GM12878 (cell line): ENCODE results near the gene SLC7A10. TPM values are rescaled to one million over a fixed set of nuclear protein-coding genes. Genes with fewer than 3 reads are reported as not detected.

Experiments
- ATAC-seq: fragments of 200-7000 bp; cut with Tn5 transposase; 3 replicates; pipeline ENCODE4 v1.9.1; 2020; ENCODE audit warnings: mild to moderate bottlenecking, moderate library complexity
- BruUV-seq: library from RNA; stranded (reverse); fragments of 400-500 nt; replicated peaks from 2 replicates; lab custom pipeline; 2021; lab: Mats Ljungman, UMichigan
- CTCF ChIA-PET: fragments of 300-600 bp; sonication (Branson Sonifier 250); formaldehyde crosslinking; extraction: SDS; loops from one replicate; lab custom pipeline; 2021; ENCODE audit warnings: inconsistent platforms; lab: Yijun Ruan, JAX
- POLR2A ChIA-PET: fragments of 350-600 bp; formaldehyde crosslinking; extraction: SDS; loops from one replicate; lab custom pipeline; 2021; ENCODE audit warnings: inconsistent platforms; lab: Charles Lee
- RAD21 ChIA-PET: fragments of 300-600 bp; sonication (Branson Sonifier 250); formaldehyde crosslinking; loops from one replicate; lab custom pipeline; 2023; ENCODE audit warnings: antibody characterized with exemption; ENCODE audit not compliant: unreplicated experiment; lab: Charles Lee
- SMC1A ChIA-PET: fragments of 300-600 bp; sonication (Branson Sonifier 250); formaldehyde crosslinking; loops from one replicate; lab custom pipeline; 2023; ENCODE audit not compliant: unreplicated experiment, uncharacterized antibody; lab: Charles Lee
- DNase-seq: peaks from one replicate; pipeline ENCODE4 v3.0.0-alpha.2; 2011; ENCODE audit warnings: low read depth, low spot score
- FAIRE-seq: peaks from 3 replicates; lab custom pipeline; 2011; peaks lifted over from hg19 to GRCh38; lab: Jason Lieb, UNC
- H2AFZ ChIP-seq: 2 replicates; pipeline ENCODE4 v1.6.0; 2011; ENCODE audit warnings: low read depth, low read length, control low read depth; ENCODE audit not compliant: control insufficient read depth
- H3K27ac ChIP-seq: 2 replicates; pipeline ENCODE4 v1.5.1; 2011; ENCODE audit warnings: control low read depth; ENCODE audit not compliant: control insufficient read depth, insufficient read depth
- H3K27me3 ChIP-seq, 2 experiments: replicated peaks in 1 of 2; 2 replicates each; pipeline versions ENCODE4 v1.6.0 to v1.6.1; 2011; ENCODE audit warnings: low read length in 1 of 2; ENCODE audit not compliant: control insufficient read depth in 2 of 2, insufficient read depth in 2 of 2
- H3K36me3 ChIP-seq, 2 experiments: 2 replicates each; pipeline ENCODE4 v1.5.1; 2011; ENCODE audit warnings: low read length in 1 of 2; ENCODE audit not compliant: control insufficient read depth in 2 of 2, insufficient read depth in 2 of 2
- H3K4me1 ChIP-seq: 2 replicates; pipeline ENCODE4 v1.6.1; 2011; ENCODE audit warnings: mild to moderate bottlenecking, low read length, moderate library complexity, mixed read lengths; ENCODE audit not compliant: control insufficient read depth, insufficient read depth
- H3K4me2 ChIP-seq: 2 replicates; pipeline ENCODE4 v1.6.0; 2011; ENCODE audit warnings: control low read depth; ENCODE audit not compliant: control insufficient read depth, insufficient read depth
- H3K4me3 ChIP-seq: fragments of 200-600 bp; sonication (generic); 2 replicates; pipeline ENCODE4 v1.5.1; 2016
- H3K79me2 ChIP-seq: 2 replicates; pipeline ENCODE4 v1.6.0; 2011; ENCODE audit warnings: low read length; ENCODE audit not compliant: control insufficient read depth, insufficient read depth
- H3K9ac ChIP-seq: 2 replicates; pipeline ENCODE4 v1.8.0; 2011; ENCODE audit warnings: low read length, control low read depth, mixed read lengths; ENCODE audit not compliant: control insufficient read depth, insufficient read depth
- H3K9me3 ChIP-seq: replicated peaks from 3 replicates; pipeline ENCODE4 v1.5.1; 2011; ENCODE audit warnings: mild to moderate bottlenecking, low read length; ENCODE audit not compliant: control insufficient read depth, insufficient read depth
- H4K20me1 ChIP-seq: 2 replicates; pipeline ENCODE4 v1.6.0; 2011; ENCODE audit not compliant: control insufficient read depth, insufficient read depth
- CEBPB ChIP-seq, 2 experiments: fragments of 150-350 bp in 1 of 2; IDR thresholded peaks; 2 replicates each; pipeline ENCODE4 v1.6.1; 2012 to 2014; ENCODE audit warnings: low read depth in 2 of 2, low read length in 2 of 2, borderline replicate concordance in 1 of 2, inconsistent platforms in 1 of 2
- IRF3 ChIP-seq: fragments of 450-650 bp; IDR thresholded peaks from 2 replicates; pipeline ENCODE4 v1.6.1; 2014; ENCODE audit warnings: mild to moderate bottlenecking
- MTA2 ChIP-seq: fragments of 450-650 bp; IDR thresholded peaks from 2 replicates; pipeline ENCODE4 v1.6.1; 2016; ENCODE audit warnings: low read depth, mild to moderate bottlenecking, moderate library complexity
- MYB ChIP-seq: fragments of 150-350 bp; IDR thresholded peaks from 2 replicates; pipeline ENCODE4 v1.6.1; 2014; ENCODE audit warnings: mild to moderate bottlenecking, low read depth, low read length, borderline replicate concordance
- PAX5 ChIP-seq: IDR thresholded peaks from 2 replicates; pipeline ENCODE4 v1.6.1; 2011; ENCODE audit warnings: low read depth, low read length, borderline replicate concordance
- SPI1 ChIP-seq: IDR thresholded peaks from 2 replicates; pipeline ENCODE4 v1.6.1; 2011; ENCODE audit warnings: low read depth, mild to moderate bottlenecking, low read length, moderate library complexity, borderline replicate concordance; ENCODE audit not compliant: insufficient read depth
- SREBF1 ChIP-seq: IDR thresholded peaks from 2 replicates; pipeline ENCODE4 v1.6.1; 2012; ENCODE audit warnings: mild to moderate bottlenecking, low read length
- SUZ12 ChIP-seq: fragments of 200-600 bp; sonication (generic); IDR thresholded peaks from one replicate; pipeline ENCODE4 v1.6.1; 2018; ENCODE audit warnings: antibody characterized with exemption, mild to moderate bottlenecking; ENCODE audit not compliant: unreplicated experiment
- ZZZ3 ChIP-seq: IDR thresholded peaks from 2 replicates; pipeline ENCODE4 v1.6.1; 2011; ENCODE audit warnings: low read depth; ENCODE audit not compliant: control insufficient read depth, insufficient read length
- WGBS: methylation state at CpG from one replicate; pipeline ENCODE4 v1.1.6; 2016; ENCODE audit warnings: low lambda C conversion rate; ENCODE audit not compliant: insufficient replicate concordance, insufficient coverage; ENCODE audit errors: missing lambda C conversion rate; 5-methylcytosine and 5-hydroxymethylcytosine counted together
- in situ Hi-C: fragments of 300-500 bp; cut with MboI; formaldehyde crosslinking; loops from 9 replicates; pipeline ENCODE4 v1.14.3; 2018; ENCODE audit warnings: mixed read lengths
- intact Hi-C: fragments of 100-400 bp; cut with micrococcal nuclease; formaldehyde crosslinking; loops from one replicate; pipeline ENCODE4 v1.14.2; 2022; ENCODE audit not compliant: unreplicated experiment
- polyA plus RNA-seq, 11 experiments: library from polyadenylated mRNA; depleted of rRNA in 4 of 11; unstranded in 6 of 11; stranded (reverse) in 5 of 11; fragments of >200 nt; fragmentation: Nextera tagmentation in 4 of 11; fragmentation: Illumina TruSeq in 1 of 11; extraction: Ambion mirVana in 4 of 11; extraction: Trizol in 1 of 11; gene quantifications; 1 replicate in 1 of 11; 2 replicates in 10 of 11; pipeline versions ENCODE4 v1.2.1 to v1.2.3, GENCODE V29; 2011 to 2016; ENCODE audit warnings: inconsistent platforms in 2 of 11, missing spikeins in 2 of 11, low read depth in 1 of 11
- total RNA-seq, 4 experiments: library from RNA; depleted of rRNA in 3 of 4; stranded (reverse); fragments of >200 nt in 3 of 4; fragmentation: Illumina TruSeq in 1 of 4; extraction: Trizol in 1 of 4; gene quantifications; 2 replicates each; pipeline versions ENCODE4 v1.2.1 to v1.2.3, GENCODE V29; 2013 to 2021
- TF ChIP-seq, protein P1 (sequence below): IDR thresholded peaks from 2 replicates; pipeline ENCODE4 v1.6.1; 2011; ENCODE audit warnings: low read depth, mild to moderate bottlenecking, low read length, moderate library complexity, borderline replicate concordance; ENCODE audit errors: extremely low read depth
- TF ChIP-seq, protein P2 (sequence below): IDR thresholded peaks from 2 replicates; pipeline ENCODE4 v1.6.1; 2012; ENCODE audit warnings: low read depth, low read length, improper control_type of control experiment

The SLC7A10 gene
- total and polyA plus RNA-seq, 10 of the 15 experiments (the other 5 are each of a cell fraction or from before 2014, with no cell fraction given): not detected

DNA sequence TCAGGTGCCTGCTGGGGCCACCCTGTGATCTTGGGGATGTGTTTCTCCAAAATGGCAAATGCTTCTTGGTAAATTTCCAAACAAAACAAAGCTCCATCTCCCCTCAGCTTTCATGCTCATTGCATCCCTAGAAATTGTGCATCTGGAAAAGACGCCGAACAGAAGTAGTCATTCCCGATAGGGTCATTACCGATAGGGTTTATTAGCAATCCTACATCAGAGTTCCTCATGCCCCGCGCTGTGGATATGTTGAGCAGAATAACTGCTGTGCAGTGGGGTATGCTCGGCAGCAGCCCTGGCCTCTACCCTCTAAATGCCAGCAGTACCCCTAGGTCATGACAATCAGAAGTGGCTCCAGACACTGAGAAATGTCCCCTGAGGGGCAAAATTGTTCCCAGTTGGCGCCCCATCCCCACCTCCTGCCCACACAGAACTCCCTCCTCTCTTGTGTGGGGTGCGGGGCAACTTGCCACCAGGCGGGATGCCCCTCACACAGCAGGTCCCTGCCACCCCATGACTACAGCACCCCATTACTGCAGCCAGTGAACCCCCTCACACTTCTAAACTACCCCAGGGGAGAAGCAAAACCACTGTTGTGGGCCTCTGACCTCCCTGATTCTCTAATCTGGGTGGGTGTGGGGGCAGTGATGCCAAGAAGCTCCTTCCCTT lies 13.0 kb upstream of the SLC7A10 start:
- no TSS peak for BruUV-seq
- intact Hi-C loops: loop anchor here (5.0 kb wide), 1 partner anchor 534 kb away; no protein-coding TSS in a partner anchor
- no peak for FAIRE-seq

More for the DNA sequence above, 13.0 kb upstream of the SLC7A10 start:
- Histone ChIP-seq H3K4me3 (no peak overlapping the region), H3K27me3 (peaks cover 0 to 3% of the 10 kb centered on the region in 2 experiments; a peak in 1 of 4 replicates), H3K36me3 (no peaks in the 10 kb centered on the region), H3K4me2 (no peak overlapping the region), H3K79me2 (no peaks in the 10 kb centered on the region), H4K20me1 (no peaks in the 10 kb centered on the region), H2AFZ (no peak overlapping the region), H3K9ac (no peak overlapping the region), H3K4me1 (peaks cover 11% of the 10 kb centered on the region), H3K27ac (no peak overlapping the region), H3K9me3 (no peaks in the 10 kb centered on the region)
- TF ChIP-seq MTA2: no peak
- TF ChIP-seq PAX5: no peak
- no peak for TF ChIP-seq MYB
- TF ChIP-seq, protein P1, sequence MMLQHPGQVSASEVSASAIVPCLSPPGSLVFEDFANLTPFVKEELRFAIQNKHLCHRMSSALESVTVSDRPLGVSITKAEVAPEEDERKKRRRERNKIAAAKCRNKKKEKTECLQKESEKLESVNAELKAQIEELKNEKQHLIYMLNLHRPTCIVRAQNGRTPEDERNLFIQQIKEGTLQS: no peak
- no peak for TF ChIP-seq SPI1
- no peak for TF ChIP-seq SREBF1
- TF ChIP-seq IRF3: no peak
- TF ChIP-seq, protein P2, sequence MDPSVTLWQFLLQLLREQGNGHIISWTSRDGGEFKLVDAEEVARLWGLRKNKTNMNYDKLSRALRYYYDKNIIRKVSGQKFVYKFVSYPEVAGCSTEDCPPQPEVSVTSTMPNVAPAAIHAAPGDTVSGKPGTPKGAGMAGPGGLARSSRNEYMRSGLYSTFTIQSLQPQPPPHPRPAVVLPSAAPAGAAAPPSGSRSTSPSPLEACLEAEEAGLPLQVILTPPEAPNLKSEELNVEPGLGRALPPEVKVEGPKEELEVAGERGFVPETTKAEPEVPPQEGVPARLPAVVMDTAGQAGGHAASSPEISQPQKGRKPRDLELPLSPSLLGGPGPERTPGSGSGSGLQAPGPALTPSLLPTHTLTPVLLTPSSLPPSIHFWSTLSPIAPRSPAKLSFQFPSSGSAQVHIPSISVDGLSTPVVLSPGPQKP: no peak
- no peak for TF ChIP-seq SUZ12
- no peak for TF ChIP-seq CEBPB (IDR thresholded peaks at IDR 0.05; ENCODE audit: borderline replicate concordance in 1 of 2, low read depth in 2 of 2, low read length in 2 of 2)
- TF ChIP-seq ZZZ3: no peak
- 76% methylated on average over 10 of the region's 10 CpGs for WGBS
- SMC1A ChIA-PET: interaction anchor here (0.6 to 1.6 kb wide), 2 partner anchors 168 to 842 kb away, joined by 3 to 4 read pairs; no protein-coding TSS in a partner anchor
- RAD21 ChIA-PET: interaction anchor here (0.6 kb wide), 1 partner anchor 217 kb away, joined by 3 read pairs; no protein-coding TSS in a partner anchor
- DNase-seq (no peak), ATAC-seq (no peak)
- CTCF ChIA-PET: interaction anchor here (0.5 to 5.2 kb wide), 2 partner anchors 74 to 167 kb away, joined by 3 to 46 read pairs; no protein-coding TSS in a partner anchor
- in situ Hi-C loops: loop anchor here (5.0 to 25.0 kb wide), 3 partner anchors 96 to 524 kb away; no protein-coding TSS in a partner anchor
- POLR2A ChIA-PET: no interaction called here
